Omental fat pad (tissue), 4 donors: ENCODE measurements around the gene ASB13. TPM values are rescaled to one million over a fixed set of nuclear protein-coding genes. Genes with fewer than 3 reads are reported as not detected.
A peak's percentile ranks its signal among the peaks of the same experiment; 100 is the strongest.

Experiments used
- ATAC-seq: fragments of 150-250 bp; one replicate; pipeline ENCODE4 v1.9.1; 2016; ENCODE audit warnings: mild to moderate bottlenecking, moderate library complexity; ENCODE audit not compliant: low FRiP score
- DNase-seq: peaks from one replicate; pipeline ENCODE4 v3.0.0-alpha.2; 2019; ENCODE audit warnings: low spot score
- total RNA-seq, 4 donors: library from RNA; depleted of rRNA; stranded (reverse); fragments of >200 nt; gene quantifications; one replicate each; pipeline ENCODE4 v1.1.0, GENCODE V29; 2016
- TF ChIP-seq, protein P1 (sequence below), 3 donors: fragments of 450-650 bp; IDR thresholded peaks; one replicate each; pipeline ENCODE4 v1.5.1; 2016 to 2017; ENCODE audit warnings: antibody characterized with exemption in 3 of 3, mild to moderate bottlenecking in 3 of 3, moderate library complexity in 2 of 3

ASB13 gene
- total RNA-seq, 4 donors from 2014 or later: 15.0 to 46.5 (median 16.9) TPM

DNA sequence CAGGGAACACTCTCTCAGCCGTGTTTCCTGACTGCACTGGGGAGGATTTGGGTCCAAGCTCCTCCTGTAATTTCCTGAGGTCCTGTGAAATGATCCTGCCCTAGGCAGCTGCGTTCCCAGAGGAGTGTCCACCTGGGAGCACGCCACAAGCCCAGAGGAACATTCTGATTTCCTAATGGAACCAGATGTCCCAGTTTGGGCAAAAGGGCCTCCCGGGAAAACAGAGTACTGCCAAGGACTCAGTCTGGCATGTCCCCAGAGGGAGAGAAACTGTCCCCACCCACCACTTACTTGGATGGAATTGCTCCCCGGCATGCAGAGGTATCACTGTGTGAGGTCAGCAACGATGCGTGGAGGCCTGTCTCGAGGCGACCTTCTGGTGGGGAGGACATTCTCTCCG lies 34.5 kb downstream of the ASB13 start:
- DNase-seq (no peak), ATAC-seq (no peak)

DNA sequence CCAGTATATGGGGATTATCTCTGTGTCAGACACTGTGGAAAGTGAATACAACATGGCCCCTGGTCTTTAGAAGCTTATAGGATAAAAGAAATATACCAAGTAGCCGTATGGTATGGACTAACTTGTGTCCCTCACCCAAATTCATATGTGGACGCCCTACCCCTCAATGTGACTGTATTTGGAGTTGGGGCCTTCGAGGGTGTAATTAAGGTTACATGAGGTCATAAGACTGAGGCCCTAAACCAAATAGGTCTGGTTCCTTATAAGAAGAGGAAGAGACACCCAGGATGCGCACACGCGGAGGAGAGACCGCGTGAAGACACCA lies 36.3 kb downstream of the ASB13 start:
- DNase-seq (no peak), ATAC-seq (no peak)
- TF ChIP-seq, protein P1, sequence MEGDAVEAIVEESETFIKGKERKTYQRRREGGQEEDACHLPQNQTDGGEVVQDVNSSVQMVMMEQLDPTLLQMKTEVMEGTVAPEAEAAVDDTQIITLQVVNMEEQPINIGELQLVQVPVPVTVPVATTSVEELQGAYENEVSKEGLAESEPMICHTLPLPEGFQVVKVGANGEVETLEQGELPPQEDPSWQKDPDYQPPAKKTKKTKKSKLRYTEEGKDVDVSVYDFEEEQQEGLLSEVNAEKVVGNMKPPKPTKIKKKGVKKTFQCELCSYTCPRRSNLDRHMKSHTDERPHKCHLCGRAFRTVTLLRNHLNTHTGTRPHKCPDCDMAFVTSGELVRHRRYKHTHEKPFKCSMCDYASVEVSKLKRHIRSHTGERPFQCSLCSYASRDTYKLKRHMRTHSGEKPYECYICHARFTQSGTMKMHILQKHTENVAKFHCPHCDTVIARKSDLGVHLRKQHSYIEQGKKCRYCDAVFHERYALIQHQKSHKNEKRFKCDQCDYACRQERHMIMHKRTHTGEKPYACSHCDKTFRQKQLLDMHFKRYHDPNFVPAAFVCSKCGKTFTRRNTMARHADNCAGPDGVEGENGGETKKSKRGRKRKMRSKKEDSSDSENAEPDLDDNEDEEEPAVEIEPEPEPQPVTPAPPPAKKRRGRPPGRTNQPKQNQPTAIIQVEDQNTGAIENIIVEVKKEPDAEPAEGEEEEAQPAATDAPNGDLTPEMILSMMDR (IDR thresholded peaks at IDR 0.05): no peak

More for the DNA sequence above, 34.5 kb downstream of the ASB13 start:
- TF ChIP-seq, protein P1 (IDR thresholded peaks at IDR 0.05): no peak

DNA sequence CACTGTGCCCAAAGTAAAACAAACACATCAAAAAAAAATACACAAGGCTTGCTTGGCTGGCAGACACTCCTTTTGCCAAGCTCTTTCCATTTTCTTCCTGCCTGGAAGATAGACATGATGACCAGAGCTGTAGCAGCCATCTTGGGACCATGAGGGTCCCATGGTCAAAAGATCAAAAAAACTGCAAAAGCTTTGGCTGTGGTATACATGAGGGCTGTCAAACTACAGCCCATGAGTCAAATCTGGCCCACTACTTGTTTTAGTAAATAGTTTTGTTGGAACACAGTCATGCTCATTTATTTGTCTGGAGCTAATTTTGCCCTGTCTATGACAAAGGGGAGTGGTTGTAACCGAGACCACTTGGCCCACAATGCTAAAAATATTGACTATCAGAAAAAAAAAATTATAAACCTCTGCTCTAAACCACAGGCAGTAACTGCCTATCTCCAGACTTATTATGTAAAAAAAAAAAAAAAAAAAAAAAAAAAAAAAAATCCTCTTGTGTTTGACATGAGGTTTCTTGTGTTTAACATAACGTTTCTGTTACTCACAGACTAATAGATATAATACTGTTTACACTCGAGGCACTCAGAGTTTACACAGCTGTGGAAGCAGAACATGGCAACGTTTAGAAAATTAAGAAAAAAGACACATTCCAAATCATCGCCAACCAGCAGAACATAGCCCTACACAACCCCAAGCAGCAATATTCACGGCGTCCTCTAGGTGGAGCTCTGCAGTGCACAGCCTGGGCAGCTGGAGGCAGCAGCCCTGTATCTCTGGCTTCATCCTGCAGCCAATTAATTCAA lies 36.9 kb downstream of the ASB13 start:
- TF ChIP-seq, protein P1 (IDR thresholded peaks at IDR 0.05): peak in 1 of 3 donors; percentile 68
- DNase-seq: peak; percentile 91
- peak; percentile 58 for ATAC-seq

DNA sequence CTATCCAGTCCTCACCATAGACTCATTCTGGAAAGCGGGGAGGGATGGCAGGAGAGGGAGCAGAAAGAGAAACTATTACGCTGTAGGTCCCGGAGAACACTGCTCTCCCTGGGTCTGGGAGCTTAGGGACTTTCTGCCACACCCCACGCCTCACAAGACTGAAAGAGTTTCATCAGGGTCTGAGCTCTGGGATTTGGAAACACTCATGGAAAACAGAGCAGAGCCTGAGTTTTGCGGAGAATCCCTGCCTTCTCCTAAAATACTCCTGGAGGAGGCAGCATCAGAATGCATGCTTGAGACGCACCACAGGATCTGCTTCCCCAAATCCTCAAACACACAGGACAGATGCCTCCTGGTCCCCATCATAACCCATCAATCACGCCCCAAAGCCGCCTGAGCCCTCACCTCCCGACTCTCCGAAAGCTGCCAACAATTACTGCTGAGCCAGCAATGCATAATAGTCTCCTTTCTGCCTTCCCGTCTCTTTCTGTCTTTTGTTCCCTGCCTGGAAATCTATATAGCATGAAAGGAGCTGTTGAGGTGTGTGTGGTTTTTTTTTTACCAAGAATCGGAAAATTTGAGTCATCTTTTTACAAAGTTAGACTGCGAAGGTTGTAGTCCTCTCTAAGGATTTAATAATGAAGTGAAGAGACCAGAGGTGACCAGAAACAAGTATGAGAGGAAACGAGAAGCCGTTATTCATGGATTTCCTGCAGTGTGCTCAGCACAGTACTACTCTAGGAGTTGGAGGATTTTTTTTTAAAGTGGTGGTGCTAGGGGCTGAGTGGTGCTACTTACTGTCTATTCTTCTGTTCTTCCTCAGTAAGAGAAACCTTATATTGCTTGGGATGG lies 37.7 kb downstream of the ASB13 start:
- DNase-seq (no peak), ATAC-seq (peak; percentile 74)
- TF ChIP-seq, protein P1 (IDR thresholded peaks at IDR 0.05): no peak

DNA sequence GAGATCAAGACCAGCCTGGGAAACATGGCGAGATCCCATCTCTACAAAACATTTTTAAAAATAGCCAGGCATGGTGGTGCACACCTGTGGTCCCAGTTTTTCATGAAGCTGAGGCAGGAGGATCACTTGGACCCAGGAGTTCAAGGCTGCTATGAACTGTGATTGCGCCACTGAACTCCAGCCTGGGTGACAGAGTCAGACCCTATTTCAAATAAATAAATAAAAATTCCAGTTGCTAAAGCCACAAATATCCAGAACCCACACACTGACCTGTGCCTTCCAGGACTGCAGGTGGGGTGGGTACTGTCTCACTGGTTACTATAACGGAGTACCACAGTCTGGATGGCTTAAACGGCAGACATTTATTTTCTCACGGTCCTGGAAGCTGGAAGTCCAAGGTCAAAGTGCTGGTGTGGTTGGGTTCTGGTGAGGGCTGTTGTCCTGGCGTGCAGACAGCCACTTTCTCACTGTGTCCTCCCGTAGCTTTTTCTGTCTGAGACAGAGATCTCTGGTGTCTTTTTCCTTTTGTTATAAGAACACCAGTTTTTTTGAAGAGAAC lies 38.8 kb downstream of the ASB13 start:
- TF ChIP-seq, protein P1 (IDR thresholded peaks at IDR 0.05): no peak
- DNase-seq: no peak
- no peak for ATAC-seq

DNA sequence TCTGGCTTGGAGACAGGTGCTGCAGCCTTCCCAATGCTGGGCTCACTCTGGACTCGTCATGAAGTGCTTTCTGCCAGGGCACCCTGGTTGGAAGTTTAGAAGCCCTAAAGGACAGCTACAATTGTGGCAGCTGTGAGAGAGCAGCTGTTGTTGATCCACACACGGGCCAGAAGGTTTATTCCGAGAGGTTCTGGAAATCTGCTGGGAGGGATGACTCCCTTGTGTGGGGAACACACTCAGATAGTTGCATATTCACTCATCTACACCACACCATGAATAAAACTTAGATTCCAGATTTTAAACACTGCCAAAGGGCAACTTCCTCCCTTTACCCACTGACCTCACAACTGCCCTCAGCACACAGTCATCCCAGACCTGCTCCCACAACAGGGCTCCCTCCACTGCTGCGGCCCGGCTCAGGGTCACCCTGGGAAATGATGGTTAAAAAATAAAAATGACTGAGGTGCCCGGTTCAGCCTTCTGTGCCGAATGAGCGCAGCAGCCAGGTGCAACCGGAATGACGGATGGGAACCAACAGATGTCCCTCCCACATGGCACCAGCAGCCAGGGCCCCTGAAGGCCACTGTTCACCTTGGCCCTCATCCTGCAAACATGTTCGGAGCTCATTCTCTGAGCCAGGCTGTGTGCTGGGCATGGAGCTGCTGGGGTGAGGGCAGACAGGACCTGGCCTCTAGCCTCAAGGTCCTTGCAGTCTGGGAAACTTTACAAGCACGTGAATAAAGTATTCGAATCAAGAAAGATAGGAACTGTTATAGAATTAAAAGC lies 40.2 kb downstream of the ASB13 start:
- TF ChIP-seq, protein P1 (IDR thresholded peaks at IDR 0.05): no peak
- ATAC-seq (no peak), DNase-seq (no peak)
